HTERT RPE-1 (cell line): ENCODE results near the gene USP10.

Experiments
- in situ Hi-C: fragments of 300-500 bp; cut with MboI; formaldehyde crosslinking; loops from 4 replicates; pipeline ENCODE4 v1.14.3; 2020; ENCODE audit warnings: low sequenced_read_pairs

Gene USP10

GRCh38 chr16:84820305-84820684 lies 120.5 kb downstream of the USP10 start:
- in situ Hi-C loops: no loop called here

GRCh38 chr16:84820771-84821170 lies 121.0 kb downstream of the USP10 start:
- in situ Hi-C loops: no loop called here

GRCh38 chr16:84821179-84821578 lies 121.4 kb downstream of the USP10 start:
- in situ Hi-C loops: no loop called here

- in situ Hi-C loops: no loop called here
Measured at GRCh38 chr16:84821728-84822689, 122.2 kb downstream of the USP10 start.

GRCh38 chr16:84822990-84823389 lies 123.2 kb downstream of the USP10 start:
- in situ Hi-C loops: no loop called here

GRCh38 chr16:84823484-84823883 lies 123.7 kb downstream of the USP10 start:
- in situ Hi-C loops: no loop called here

GRCh38 chr16:84823926-84824325 lies 124.1 kb downstream of the USP10 start:
- in situ Hi-C loops: no loop called here

- in situ Hi-C loops: no loop called here
Measured at GRCh38 chr16:84825896-84826557, 126.2 kb downstream of the USP10 start.

- in situ Hi-C loops: no loop called here
Measured at GRCh38 chr16:84826558-84826941, 126.8 kb downstream of the USP10 start.

GRCh38 chr16:84827131-84827574 lies 127.4 kb downstream of the USP10 start:
- in situ Hi-C loops: no loop called here

GRCh38 chr16:84827897-84828296 lies 128.1 kb downstream of the USP10 start:
- in situ Hi-C loops: no loop called here

- in situ Hi-C loops: no loop called here
Measured at GRCh38 chr16:84828322-84828721, 128.5 kb downstream of the USP10 start.
